Retinal pigment epithelial cell (primary cell): ENCODE results near the gene NFYC.

Experiments
- DNase-seq: peaks from one replicate; pipeline ENCODE4 v3.0.0-alpha.2; 2010; ENCODE audit warnings: low read depth
- H3K4me3 ChIP-seq: 2 replicates; pipeline ENCODE4 v1.5.1; 2011; ENCODE audit warnings: mild to moderate bottlenecking, low read length, control low read depth, moderate library complexity
- CTCF ChIP-seq: conservative IDR thresholded peaks from 2 replicates; pipeline ENCODE4 v1.5.1; 2011; ENCODE audit warnings: low read depth, low read length, control low read depth, inconsistent platforms

Gene NFYC

GRCh38 chr1:40738831-40739230 lies 47.3 kb downstream of the NFYC start:
- no peak for DNase-seq
- no peak overlapping the region for H3K4me3 ChIP-seq
- TF ChIP-seq CTCF = no peak

DNA sequence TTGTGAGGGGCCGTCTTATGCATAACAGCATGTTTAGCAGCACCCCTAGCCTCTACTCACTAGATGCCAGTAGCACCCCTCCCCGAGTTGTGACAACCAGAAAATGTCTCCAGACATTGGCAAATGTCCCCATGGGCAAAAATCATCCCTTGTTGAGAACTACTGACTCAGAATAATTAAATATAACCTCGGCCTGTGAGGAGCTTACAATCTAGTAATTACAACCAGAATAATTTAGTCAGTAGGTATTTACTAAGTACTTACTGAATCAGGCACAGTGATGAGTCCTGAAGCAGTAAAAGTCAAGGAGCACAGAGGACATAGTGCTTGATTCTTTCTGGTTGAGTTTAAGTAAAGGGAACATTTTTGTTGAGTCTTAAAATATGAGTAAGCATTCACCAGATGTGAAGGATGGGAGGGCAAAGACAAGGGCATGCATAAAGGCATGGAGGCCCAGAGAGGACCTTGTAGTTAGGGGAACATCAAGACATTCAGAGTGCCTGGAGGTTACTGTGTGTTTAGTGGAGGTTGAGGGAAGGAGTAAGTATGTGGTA lies 48.0 kb downstream of the NFYC start:
- no peak for DNase-seq
- no peak overlapping the region for H3K4me3 ChIP-seq
- no peak for TF ChIP-seq CTCF

DNA sequence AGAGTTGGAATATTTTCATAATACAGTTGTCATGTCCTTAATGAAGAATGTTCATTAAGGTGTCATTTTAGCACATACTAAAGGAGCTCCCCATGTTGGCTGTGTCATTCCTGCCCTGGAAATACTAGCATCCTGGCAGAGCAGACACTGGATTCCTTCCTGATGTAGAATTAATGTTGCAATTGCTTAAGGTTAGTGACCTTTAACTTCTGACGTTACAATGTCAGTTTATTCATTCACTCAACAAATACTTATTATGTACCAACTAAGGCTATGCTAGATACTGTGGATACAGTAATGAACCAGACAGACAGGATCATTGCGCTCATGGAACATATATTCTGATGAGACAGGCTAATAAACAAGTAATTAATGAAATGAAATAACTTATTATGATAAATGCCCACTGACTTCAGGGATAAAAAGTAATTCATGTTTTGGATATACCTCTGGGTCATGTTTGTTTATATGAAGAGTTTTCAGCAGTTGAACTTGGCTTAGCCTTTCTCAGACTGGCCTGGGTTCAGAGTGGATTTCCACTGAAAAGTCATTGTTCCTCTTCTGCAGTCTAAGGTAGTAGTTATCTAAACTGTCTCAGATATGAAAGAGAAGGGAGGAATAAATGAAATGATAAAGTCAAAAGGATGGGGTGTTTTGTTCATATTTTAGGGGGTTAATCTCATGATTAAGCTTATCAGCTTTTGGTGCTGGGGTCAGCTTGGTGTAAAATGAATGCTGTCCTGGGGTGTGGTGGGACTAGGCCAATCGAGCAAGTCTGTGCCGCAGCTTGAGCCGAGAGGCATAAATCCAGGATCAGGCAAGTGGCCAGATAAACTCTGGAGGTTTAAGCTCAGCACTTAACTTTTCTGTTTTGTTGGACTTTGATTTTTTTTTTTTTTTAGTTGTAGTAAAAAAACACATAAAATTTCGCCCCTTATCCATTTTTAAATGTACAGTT lies 48.8 kb downstream of the NFYC start:
- TF ChIP-seq CTCF = no peak
- H3K4me3 ChIP-seq = no peak overlapping the region
- DNase-seq = peak; percentile 75

DNA sequence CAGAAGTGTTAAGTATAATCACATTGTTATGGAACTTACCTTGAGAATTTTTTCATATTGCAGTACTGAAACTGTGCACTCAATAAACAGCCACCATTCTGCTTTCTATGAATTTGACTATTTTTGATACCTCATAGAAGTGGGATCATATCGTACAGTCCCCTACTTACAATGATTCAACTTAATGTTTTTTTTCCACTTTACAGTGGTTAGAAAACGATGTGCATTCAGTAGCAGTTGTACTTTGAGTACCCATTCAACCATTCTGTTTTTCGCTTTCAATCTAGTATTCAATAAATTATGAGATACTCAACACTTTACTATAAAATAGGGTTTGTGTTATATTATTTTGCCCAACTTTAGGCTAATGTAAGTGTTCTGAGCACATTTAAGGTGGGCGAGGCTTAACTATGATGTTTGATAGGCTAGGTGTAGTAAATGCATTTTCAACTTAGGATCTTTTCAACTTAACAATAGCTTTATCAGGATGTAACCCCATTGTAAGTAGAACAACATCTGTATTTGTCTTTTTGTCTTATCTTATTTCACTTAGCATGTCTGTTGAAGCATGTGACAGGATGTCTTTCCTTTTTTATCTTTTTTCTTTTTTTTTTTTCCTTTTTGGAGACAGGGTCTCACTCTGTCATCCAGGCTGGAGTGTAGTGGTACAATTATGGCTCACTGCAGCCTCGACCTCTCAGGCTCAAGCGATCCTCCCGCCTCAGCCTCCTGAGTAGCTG lies 49.7 kb downstream of the NFYC start:
- DNase-seq = no peak
- no peak for TF ChIP-seq CTCF
- no peak overlapping the region for H3K4me3 ChIP-seq

- DNase-seq = peak; percentile 38
- no peak overlapping the region for H3K4me3 ChIP-seq
- no peak for TF ChIP-seq CTCF
Measured at GRCh38 chr1:40742363-40743061, 51.0 kb downstream of the NFYC start.

GRCh38 chr1:40743452-40743851 lies 51.9 kb downstream of the NFYC start:
- TF ChIP-seq CTCF = no peak
- DNase-seq = no peak
- no peak overlapping the region for H3K4me3 ChIP-seq
